ENCODE results near the gene SYNM. TPM values are rescaled to one million over a fixed set of nuclear protein-coding genes. Genes with fewer than 3 reads are reported as not detected.

Gene SYNM
- total RNA-seq, 2 donors from 2014 or later = 2.3 to 12.5 TPM

- H3K27ac ChIP-seq (ENCODE audit: low read depth, low read length) = no peak overlapping the region
- no peaks in the 10 kb centered on the region for H3K9me3 Mint-ChIP-seq
- H3K27me3 Mint-ChIP-seq (ENCODE audit: insufficient read depth) = no peaks in the 10 kb centered on the region
Measured at GRCh38 chr15:99131441-99132023, 26.7 kb downstream of the SYNM start.

GRCh38 chr15:99132122-99132521, 27.2 kb downstream of the SYNM start:
- Mint-ChIP-seq H3K36me3 (ENCODE audit: low read depth) (peaks cover 75% of the 10 kb centered on the region), H3K9me3 (no peaks in the 10 kb centered on the region), H3K27ac (no peak overlapping the region), H3K4me3 (no peak overlapping the region), H3K27me3 (ENCODE audit: insufficient read depth) (no peaks in the 10 kb centered on the region), H3K4me1 (peaks cover 7% of the 10 kb centered on the region)
- Histone ChIP-seq H3K9ac (ENCODE audit: extremely low read depth, low read length, poor library complexity, severe bottlenecking) (no peak overlapping the region), H3K36me3 (ENCODE audit: control insufficient read depth, insufficient read depth, low read length) (peaks cover 26% of the 10 kb centered on the region), H3K27ac (ENCODE audit: low read depth, low read length) (no peak overlapping the region), H3K4me1 (ENCODE audit: control insufficient read depth, insufficient read depth, low read length) (no peaks in the 10 kb centered on the region), H3K9me3 (ENCODE audit: control insufficient read depth, low read length) (no peaks in the 10 kb centered on the region), H3K27me3 (ENCODE audit: control insufficient read depth, insufficient read depth, low read length, poor library complexity, severe bottlenecking) (no peaks in the 10 kb centered on the region), H3K4me3 (ENCODE audit: low read length) (no peak overlapping the region)
- TF ChIP-seq CTCF (conservative IDR thresholded peaks at IDR 0.05) = no peak
- WGBS, 2 experiments (ENCODE audit: insufficient coverage in 1 of 2, insufficient read length in 1 of 2) = 95 to 100% methylated on average over 4 of the region's 4 CpGs
- peak; percentile 14 for DNase-seq

More at GRCh38 chr15:99131441-99132023, 26.7 kb downstream of the SYNM start:
- peak; percentile 43 for DNase-seq
- no peaks in the 10 kb centered on the region for H3K27me3 ChIP-seq (ENCODE audit: control insufficient read depth, insufficient read depth, low read length, poor library complexity, severe bottlenecking)
- no peaks in the 10 kb centered on the region for H3K9me3 ChIP-seq (ENCODE audit: control insufficient read depth, low read length)
- no peak overlapping the region for H3K9ac ChIP-seq (ENCODE audit: extremely low read depth, low read length, poor library complexity, severe bottlenecking)
- no peak overlapping the region for H3K4me3 Mint-ChIP-seq
- H3K4me1 ChIP-seq (ENCODE audit: control insufficient read depth, insufficient read depth, low read length) = no peaks in the 10 kb centered on the region
- no peak for TF ChIP-seq CTCF (conservative IDR thresholded peaks at IDR 0.05)
- H3K4me3 ChIP-seq (ENCODE audit: low read length) = no peak overlapping the region
- no peak overlapping the region for H3K27ac Mint-ChIP-seq
- WGBS, 2 experiments (ENCODE audit: insufficient coverage in 1 of 2, insufficient read length in 1 of 2) = 95 to 98% methylated on average over 20 to 25 of the region's 25 CpGs
- peaks cover 20% of the 10 kb centered on the region for H3K36me3 ChIP-seq (ENCODE audit: control insufficient read depth, insufficient read depth, low read length)
- H3K36me3 Mint-ChIP-seq (ENCODE audit: low read depth) = peaks cover 75% of the 10 kb centered on the region
- peaks cover 7% of the 10 kb centered on the region for H3K4me1 Mint-ChIP-seq

DNA sequence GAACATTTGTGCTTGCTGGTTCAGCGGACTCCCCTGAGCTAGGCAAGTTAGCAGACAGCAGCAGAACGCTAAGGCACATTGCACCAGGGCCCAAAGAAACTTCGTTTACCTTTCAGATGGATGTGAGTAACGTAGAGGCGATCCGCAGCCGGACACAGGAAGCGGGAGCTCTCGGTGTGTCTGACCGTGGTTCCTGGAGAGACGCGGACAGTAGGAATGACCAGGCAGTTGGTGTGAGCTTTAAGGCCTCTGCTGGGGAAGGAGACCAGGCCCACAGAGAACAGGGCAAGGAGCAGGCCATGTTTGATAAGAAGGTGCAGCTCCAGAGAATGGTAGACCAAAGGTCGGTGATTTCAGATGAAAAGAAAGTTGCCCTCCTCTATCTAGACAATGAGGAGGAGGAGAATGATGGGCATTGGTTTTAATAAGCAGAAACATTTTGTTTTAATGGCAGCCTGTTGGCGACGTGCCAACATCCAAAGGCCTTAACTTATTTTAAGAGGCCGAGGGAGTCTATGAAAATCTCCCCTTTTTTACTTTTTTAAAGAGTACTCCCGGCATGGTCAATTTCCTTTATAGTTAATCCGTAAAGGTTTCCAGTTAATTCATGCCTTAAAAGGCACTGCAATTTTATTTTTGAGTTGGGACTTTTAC, 27.9 kb downstream of the SYNM start:
- H3K27ac ChIP-seq (ENCODE audit: low read depth, low read length) = no peak overlapping the region
- H3K4me1 ChIP-seq (ENCODE audit: control insufficient read depth, insufficient read depth, low read length) = no peaks in the 10 kb centered on the region

More for the DNA sequence above, 27.9 kb downstream of the SYNM start:
- Mint-ChIP-seq H3K27ac (no peak overlapping the region), H3K9me3 (no peaks in the 10 kb centered on the region), H3K4me3 (no peak overlapping the region), H3K36me3 (ENCODE audit: low read depth) (peaks cover 76% of the 10 kb centered on the region), H3K27me3 (ENCODE audit: insufficient read depth) (no peaks in the 10 kb centered on the region), H3K4me1 (peaks cover 7% of the 10 kb centered on the region)
- WGBS, 2 experiments (ENCODE audit: insufficient coverage in 1 of 2, insufficient read length in 1 of 2) = 93 to 96% methylated on average over 15 to 18 of the region's 18 CpGs
- Histone ChIP-seq H3K4me3 (ENCODE audit: low read length) (no peak overlapping the region), H3K9me3 (ENCODE audit: control insufficient read depth, low read length) (no peaks in the 10 kb centered on the region), H3K9ac (ENCODE audit: extremely low read depth, low read length, poor library complexity, severe bottlenecking) (no peak overlapping the region), H3K27me3 (ENCODE audit: control insufficient read depth, insufficient read depth, low read length, poor library complexity, severe bottlenecking) (no peaks in the 10 kb centered on the region), H3K36me3 (ENCODE audit: control insufficient read depth, insufficient read depth, low read length) (peaks cover 23% of the 10 kb centered on the region)
- TF ChIP-seq CTCF (conservative IDR thresholded peaks at IDR 0.05) = no peak
- peak; percentile 33 for DNase-seq

All from endodermal cell (in vitro differentiated cells).